ENCODE measurements around the gene CDKN2B-AS1.

CDKN2B-AS1 gene

DNA sequence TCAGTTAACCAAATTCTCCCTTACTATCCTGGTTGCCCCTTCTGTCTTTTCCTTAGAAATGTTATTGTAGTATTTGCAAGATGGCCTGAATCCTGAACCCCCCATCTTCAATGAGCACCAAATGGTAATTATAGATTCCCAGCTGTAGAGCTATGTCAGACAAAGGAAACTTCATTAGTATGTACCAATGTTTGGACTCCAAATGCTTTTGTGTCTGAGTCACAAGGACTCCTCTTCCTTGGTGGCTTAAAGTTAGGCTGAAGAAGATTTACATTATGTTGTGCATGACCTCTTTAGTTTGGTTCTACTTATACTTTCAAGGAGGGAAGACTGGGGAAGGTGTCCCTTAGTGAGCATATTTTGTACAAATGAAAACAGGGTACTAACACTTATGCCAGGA is 120.4 kb downstream of the CDKN2B-AS1 start:
- H3K4me1 ChIP-seq (ENCODE audit: control insufficient read depth, insufficient read depth, low read length) = peaks cover 18% of the 10 kb centered on the region
- no peaks in the 10 kb centered on the region for H3K36me3 ChIP-seq (ENCODE audit: control insufficient read depth in 2 of 2, insufficient read depth in 1 of 2, low read length in 2 of 2)
- TF ChIP-seq ZNF350 (tag by site-specific recombination; IDR thresholded peaks at IDR 0.05) (no peak), ZNF433 (tag by site-specific recombination; IDR thresholded peaks at IDR 0.05; ENCODE audit: low read depth) (no peak), ZNF146 (tag by site-specific recombination; IDR thresholded peaks at IDR 0.05) (no peak), ZNF23 (tag by site-specific recombination; IDR thresholded peaks at IDR 0.05; ENCODE audit: borderline replicate concordance) (no peak), ZNF48 (tag by site-specific recombination; IDR thresholded peaks at IDR 0.05) (no peak), ZFP69B (tag by site-specific recombination; IDR thresholded peaks at IDR 0.05) (no peak), ZNF391 (tag by site-specific recombination; IDR thresholded peaks at IDR 0.05; ENCODE audit: borderline replicate concordance, low read depth) (no peak), ZNF76 (tag by site-specific recombination; IDR thresholded peaks at IDR 0.05; ENCODE audit: borderline replicate concordance, low read depth) (no peak), KLF7 (tag by site-specific recombination; IDR thresholded peaks at IDR 0.05; ENCODE audit: borderline replicate concordance) (no peak), REPIN1 (tag by site-specific recombination; IDR thresholded peaks at IDR 0.05; ENCODE audit: low read depth) (no peak), ZFP37 (tag by site-specific recombination; IDR thresholded peaks at IDR 0.05) (no peak), ZNF214 (tag by site-specific recombination; IDR thresholded peaks at IDR 0.05; ENCODE audit: borderline replicate concordance) (no peak), TCF7L2 (IDR thresholded peaks at IDR 0.05; ENCODE audit: borderline replicate concordance, low read depth, low read length) (no peak)
- TF ChIP-seq, protein P1, sequence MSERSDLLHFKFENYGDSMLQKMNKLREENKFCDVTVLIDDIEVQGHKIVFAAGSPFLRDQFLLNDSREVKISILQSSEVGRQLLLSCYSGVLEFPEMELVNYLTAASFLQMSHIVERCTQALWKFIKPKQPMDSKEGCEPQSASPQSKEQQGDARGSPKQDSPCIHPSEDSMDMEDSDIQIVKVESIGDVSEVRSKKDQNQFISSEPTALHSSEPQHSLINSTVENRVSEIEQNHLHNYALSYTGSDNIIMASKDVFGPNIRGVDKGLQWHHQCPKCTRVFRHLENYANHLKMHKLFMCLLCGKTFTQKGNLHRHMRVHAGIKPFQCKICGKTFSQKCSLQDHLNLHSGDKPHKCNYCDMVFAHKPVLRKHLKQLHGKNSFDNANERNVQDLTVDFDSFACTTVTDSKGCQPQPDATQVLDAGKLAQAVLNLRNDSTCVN (tag by site-specific recombination; optimal IDR thresholded peaks at IDR 0.05) = no peak
- TF ChIP-seq, protein P2, sequence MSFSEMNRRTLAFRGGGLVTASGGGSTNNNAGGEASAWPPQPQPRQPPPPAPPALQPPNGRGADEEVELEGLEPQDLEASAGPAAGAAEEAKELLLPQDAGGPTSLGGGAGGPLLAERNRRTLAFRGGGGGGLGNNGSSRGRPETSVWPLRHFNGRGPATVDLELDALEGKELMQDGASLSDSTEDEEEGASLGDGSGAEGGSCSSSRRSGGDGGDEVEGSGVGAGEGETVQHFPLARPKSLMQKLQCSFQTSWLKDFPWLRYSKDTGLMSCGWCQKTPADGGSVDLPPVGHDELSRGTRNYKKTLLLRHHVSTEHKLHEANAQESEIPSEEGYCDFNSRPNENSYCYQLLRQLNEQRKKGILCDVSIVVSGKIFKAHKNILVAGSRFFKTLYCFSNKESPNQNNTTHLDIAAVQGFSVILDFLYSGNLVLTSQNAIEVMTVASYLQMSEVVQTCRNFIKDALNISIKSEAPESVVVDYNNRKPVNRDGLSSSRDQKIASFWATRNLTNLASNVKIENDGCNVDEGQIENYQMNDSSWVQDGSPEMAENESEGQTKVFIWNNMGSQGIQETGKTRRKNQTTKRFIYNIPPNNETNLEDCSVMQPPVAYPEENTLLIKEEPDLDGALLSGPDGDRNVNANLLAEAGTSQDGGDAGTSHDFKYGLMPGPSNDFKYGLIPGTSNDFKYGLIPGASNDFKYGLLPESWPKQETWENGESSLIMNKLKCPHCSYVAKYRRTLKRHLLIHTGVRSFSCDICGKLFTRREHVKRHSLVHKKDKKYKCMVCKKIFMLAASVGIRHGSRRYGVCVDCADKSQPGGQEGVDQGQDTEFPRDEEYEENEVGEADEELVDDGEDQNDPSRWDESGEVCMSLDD (tag by site-specific recombination; IDR thresholded peaks at IDR 0.05) = no peak
- no peak overlapping the region for H3K27ac ChIP-seq (ENCODE audit: extremely low read depth, low read depth, low read length)
- H3K9me3 ChIP-seq (ENCODE audit: control insufficient read depth, insufficient read depth, low read depth, low read length) = no peaks in the 10 kb centered on the region
- ChIA-PET CTCF (interaction anchor here (0.7 to 3.6 kb wide), 3 partner anchors 92 to 338 kb away, joined by 3 to 15 read pairs (median 3); partner anchors contain the start of gene CDKN2B), POLR2A (interaction anchor here (0.7 kb wide), 1 partner anchor 106 kb away, joined by 4 read pairs; the partner anchor contains the start of gene CDKN2B)
- no peak overlapping the region for H3K4me3 ChIP-seq (ENCODE audit: low read depth, low read length)

DNA sequence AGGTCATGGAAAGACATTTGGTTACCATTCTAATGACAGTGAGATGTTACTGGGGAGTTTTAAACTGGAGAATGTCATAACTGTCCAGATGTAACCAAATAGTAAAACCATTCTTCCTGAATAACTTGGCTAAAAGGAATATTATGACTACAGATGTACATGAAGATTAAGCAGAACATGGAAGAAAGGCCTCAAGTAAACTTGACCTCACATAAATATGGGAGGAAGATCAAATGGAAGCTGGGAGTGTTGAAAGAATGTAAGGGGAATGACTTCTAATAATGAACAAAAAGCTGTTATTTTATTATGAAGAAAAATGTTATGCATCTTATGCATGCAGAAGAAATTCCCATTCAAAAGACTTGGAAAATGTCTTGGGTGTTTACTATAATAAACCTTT is 122.2 kb downstream of the CDKN2B-AS1 start:
- Histone ChIP-seq H3K4me3 (ENCODE audit: low read depth, low read length) (no peak overlapping the region), H3K27ac (ENCODE audit: extremely low read depth, low read depth, low read length) (no peak overlapping the region), H3K36me3 (ENCODE audit: control insufficient read depth in 2 of 2, insufficient read depth in 1 of 2, low read length in 2 of 2) (no peaks in the 10 kb centered on the region), H3K9me3 (ENCODE audit: control insufficient read depth, insufficient read depth, low read depth, low read length) (no peaks in the 10 kb centered on the region), H3K4me1 (ENCODE audit: control insufficient read depth, insufficient read depth, low read length) (peaks cover 18% of the 10 kb centered on the region)
- ChIA-PET POLR2A (interaction anchor here (1.9 to 4.4 kb wide), 3 partner anchors 8 to 109 kb away, joined by 5 to 55 read pairs (median 9); partner anchors contain the start of gene CDKN2B), CTCF (interaction anchor here (1.5 to 5.1 kb wide), 6 partner anchors 10 to 127 kb away, joined by 7 to 70 read pairs (median 30); partner anchors contain the start of gene CDKN2B)
- TF ChIP-seq, protein P3, sequence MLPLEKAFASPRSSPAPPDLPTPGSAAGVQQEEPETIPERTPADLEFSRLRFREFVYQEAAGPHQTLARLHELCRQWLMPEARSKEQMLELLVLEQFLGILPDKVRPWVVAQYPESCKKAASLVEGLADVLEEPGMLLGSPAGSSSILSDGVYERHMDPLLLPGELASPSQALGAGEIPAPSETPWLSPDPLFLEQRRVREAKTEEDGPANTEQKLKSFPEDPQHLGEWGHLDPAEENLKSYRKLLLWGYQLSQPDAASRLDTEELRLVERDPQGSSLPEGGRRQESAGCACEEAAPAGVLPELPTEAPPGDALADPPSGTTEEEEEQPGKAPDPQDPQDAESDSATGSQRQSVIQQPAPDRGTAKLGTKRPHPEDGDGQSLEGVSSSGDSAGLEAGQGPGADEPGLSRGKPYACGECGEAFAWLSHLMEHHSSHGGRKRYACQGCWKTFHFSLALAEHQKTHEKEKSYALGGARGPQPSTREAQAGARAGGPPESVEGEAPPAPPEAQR (tag by site-specific recombination; IDR thresholded peaks at IDR 0.05) = no peak
- TF ChIP-seq HIC1 (tag by site-specific recombination; IDR thresholded peaks at IDR 0.05) = no peak
- TF ChIP-seq GLI4 (tag by site-specific recombination; IDR thresholded peaks at IDR 0.05) = no peak
- no peak for TF ChIP-seq ZNF223 (tag by site-specific recombination; IDR thresholded peaks at IDR 0.05)
- TF ChIP-seq ZNF423 (tag by site-specific recombination; IDR thresholded peaks at IDR 0.05) = no peak
- TF ChIP-seq ZNF23 (tag by site-specific recombination; IDR thresholded peaks at IDR 0.05; ENCODE audit: borderline replicate concordance) = no peak
- TF ChIP-seq IKZF3 (tag by site-specific recombination; IDR thresholded peaks at IDR 0.05) = no peak
- no peak for TF ChIP-seq ZFP3 (tag by site-specific recombination; IDR thresholded peaks at IDR 0.05; ENCODE audit: low read depth)
- no peak for TF ChIP-seq ZNF24 (tag by site-specific recombination; IDR thresholded peaks at IDR 0.05)
- no peak for TF ChIP-seq ZNF621 (tag by site-specific recombination; IDR thresholded peaks at IDR 0.05)
- TF ChIP-seq MZF1 (tag by site-specific recombination; IDR thresholded peaks at IDR 0.05; ENCODE audit: borderline replicate concordance) = no peak
- no peak for TF ChIP-seq ZNF433 (tag by site-specific recombination; IDR thresholded peaks at IDR 0.05; ENCODE audit: low read depth)
- TF ChIP-seq ZNF19 (tag by site-specific recombination; IDR thresholded peaks at IDR 0.05; ENCODE audit: low read depth) = no peak
- no peak for TF ChIP-seq ZNF221 (tag by site-specific recombination; IDR thresholded peaks at IDR 0.05; ENCODE audit: borderline replicate concordance)
- no peak for TF ChIP-seq FEZF1 (tag by site-specific recombination; IDR thresholded peaks at IDR 0.05)
